Endothelial cell (in vitro differentiated cells): ENCODE data around the gene AP3B1. TPM values are rescaled to one million over a fixed set of nuclear protein-coding genes. Genes with fewer than 3 reads are reported as not detected.

Experiments
- DNase-seq: peaks from one replicate; pipeline ENCODE4 v3.0.0; 2021; ENCODE audit warnings: low spot score
- H3K27ac Mint-ChIP-seq: one replicate; pipeline ENCODE4 v1.8.0; 2021; ENCODE audit warnings: mixed read lengths, inconsistent platforms; ENCODE audit not compliant: unreplicated experiment
- H3K27me3 Mint-ChIP-seq: one replicate; pipeline ENCODE4 v1.8.0; 2021; ENCODE audit warnings: mild to moderate bottlenecking, moderate library complexity, mixed read lengths, inconsistent platforms; ENCODE audit not compliant: unreplicated experiment
- H3K36me3 Mint-ChIP-seq: one replicate; pipeline ENCODE4 v1.8.0; 2021; ENCODE audit warnings: mild to moderate bottlenecking, low read depth, mixed read lengths, inconsistent platforms; ENCODE audit not compliant: unreplicated experiment
- H3K4me1 Mint-ChIP-seq: one replicate; pipeline ENCODE4 v1.8.0; 2021; ENCODE audit warnings: mild to moderate bottlenecking, mixed read lengths, inconsistent platforms; ENCODE audit not compliant: unreplicated experiment
- H3K4me3 Mint-ChIP-seq: one replicate; pipeline ENCODE4 v1.8.0; 2021; ENCODE audit warnings: mild to moderate bottlenecking, mixed read lengths, inconsistent platforms; ENCODE audit not compliant: unreplicated experiment
- H3K9me3 Mint-ChIP-seq: one replicate; pipeline ENCODE4 v1.8.0; 2021; ENCODE audit warnings: mixed read lengths, inconsistent platforms; ENCODE audit not compliant: unreplicated experiment
- total RNA-seq: library from RNA; stranded (reverse); fragmentation: NEBNext Ultra II Directional; extraction: Animal tissue kit (Norgen Biotek cat#: 25700); gene quantifications from one replicate; pipeline ENCODE4 v1.2.1, GENCODE V29; 2021; ENCODE audit not compliant: unreplicated experiment
- TF ChIP-seq, protein P1 (sequence below): fragments of 200-600 bp; sonication (generic); IDR thresholded peaks from one replicate; pipeline ENCODE4 v1.5.0; 2021; ENCODE audit warnings: antibody characterized with exemption; ENCODE audit not compliant: unreplicated experiment

The AP3B1 gene
- total RNA-seq, 1 donor from 2014 or later, result 60.9 TPM

DNA sequence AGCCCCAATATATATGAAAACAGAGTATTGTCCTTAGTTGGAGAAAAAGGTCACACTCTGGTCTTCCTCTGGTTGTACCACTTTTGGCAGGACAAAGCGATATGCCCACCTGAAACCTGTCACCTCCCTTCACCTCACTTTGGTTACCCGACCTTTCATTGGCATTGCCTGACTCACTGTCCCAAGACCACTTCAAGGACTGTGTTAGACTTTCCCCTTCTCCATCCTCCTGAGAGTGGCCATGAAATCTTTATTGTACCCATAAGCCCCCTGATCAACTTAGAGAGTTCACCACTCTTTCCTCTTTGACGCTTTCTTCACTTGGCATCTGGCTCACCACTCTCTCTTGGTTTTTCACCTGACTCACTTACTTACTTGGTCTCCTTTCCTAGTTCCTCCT, 32.4 kb upstream of the AP3B1 start:
- TF ChIP-seq, protein P1, sequence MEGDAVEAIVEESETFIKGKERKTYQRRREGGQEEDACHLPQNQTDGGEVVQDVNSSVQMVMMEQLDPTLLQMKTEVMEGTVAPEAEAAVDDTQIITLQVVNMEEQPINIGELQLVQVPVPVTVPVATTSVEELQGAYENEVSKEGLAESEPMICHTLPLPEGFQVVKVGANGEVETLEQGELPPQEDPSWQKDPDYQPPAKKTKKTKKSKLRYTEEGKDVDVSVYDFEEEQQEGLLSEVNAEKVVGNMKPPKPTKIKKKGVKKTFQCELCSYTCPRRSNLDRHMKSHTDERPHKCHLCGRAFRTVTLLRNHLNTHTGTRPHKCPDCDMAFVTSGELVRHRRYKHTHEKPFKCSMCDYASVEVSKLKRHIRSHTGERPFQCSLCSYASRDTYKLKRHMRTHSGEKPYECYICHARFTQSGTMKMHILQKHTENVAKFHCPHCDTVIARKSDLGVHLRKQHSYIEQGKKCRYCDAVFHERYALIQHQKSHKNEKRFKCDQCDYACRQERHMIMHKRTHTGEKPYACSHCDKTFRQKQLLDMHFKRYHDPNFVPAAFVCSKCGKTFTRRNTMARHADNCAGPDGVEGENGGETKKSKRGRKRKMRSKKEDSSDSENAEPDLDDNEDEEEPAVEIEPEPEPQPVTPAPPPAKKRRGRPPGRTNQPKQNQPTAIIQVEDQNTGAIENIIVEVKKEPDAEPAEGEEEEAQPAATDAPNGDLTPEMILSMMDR, result no peak
- Mint-ChIP-seq H3K27ac (no peak overlapping the region), H3K4me1 (no peaks in the 10 kb centered on the region), H3K27me3 (peaks cover 2% of the 10 kb centered on the region), H3K4me3 (no peak overlapping the region), H3K36me3 (no peaks in the 10 kb centered on the region), H3K9me3 (no peaks in the 10 kb centered on the region)
- no peak for DNase-seq

- H3K9me3 Mint-ChIP-seq, result no peaks in the 10 kb centered on the region
- H3K27ac Mint-ChIP-seq, result no peak overlapping the region
- H3K4me1 Mint-ChIP-seq, result no peaks in the 10 kb centered on the region
- no peaks in the 10 kb centered on the region for H3K36me3 Mint-ChIP-seq
- peaks cover 2% of the 10 kb centered on the region for H3K27me3 Mint-ChIP-seq
- no peak overlapping the region for H3K4me3 Mint-ChIP-seq
- TF ChIP-seq, protein P1, result no peak
- DNase-seq, result no peak
These were observed 28.7 kb upstream of the AP3B1 start for GRCh38 chr5:78323241-78323640.

DNA sequence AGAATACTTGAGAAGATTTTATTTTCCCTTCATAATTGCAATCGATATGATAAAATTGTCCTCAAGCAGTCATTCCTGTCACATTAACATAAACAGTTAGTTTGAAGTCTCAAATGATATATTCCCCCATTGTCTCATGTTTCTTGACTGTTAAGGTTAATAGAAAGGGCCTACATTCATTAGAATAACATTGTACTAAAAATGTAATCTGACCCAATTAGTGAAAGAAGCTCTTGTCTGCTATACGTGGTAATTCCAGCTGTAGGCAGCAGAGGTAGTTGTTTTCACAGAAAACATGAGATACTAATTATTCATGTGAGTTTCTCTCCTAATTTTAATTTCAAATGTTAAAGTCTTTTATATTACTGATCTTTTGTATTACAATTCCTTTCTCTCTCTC, 25.9 kb upstream of the AP3B1 start:
- Mint-ChIP-seq H3K36me3 (no peaks in the 10 kb centered on the region), H3K9me3 (no peaks in the 10 kb centered on the region), H3K27me3 (peaks cover 2% of the 10 kb centered on the region), H3K4me1 (no peaks in the 10 kb centered on the region), H3K27ac (no peak overlapping the region), H3K4me3 (no peak overlapping the region)
- DNase-seq, result no peak
- TF ChIP-seq, protein P1, result no peak

GRCh38 chr5:78318337-78318736, 23.8 kb upstream of the AP3B1 start:
- Mint-ChIP-seq H3K9me3 (no peaks in the 10 kb centered on the region), H3K27me3 (no peaks in the 10 kb centered on the region), H3K27ac (no peak overlapping the region), H3K36me3 (no peaks in the 10 kb centered on the region), H3K4me1 (no peaks in the 10 kb centered on the region), H3K4me3 (no peak overlapping the region)
- DNase-seq, result no peak
- TF ChIP-seq, protein P1, result no peak

- TF ChIP-seq, protein P1, result no peak
- Mint-ChIP-seq H3K9me3 (no peaks in the 10 kb centered on the region), H3K27me3 (no peaks in the 10 kb centered on the region), H3K4me3 (no peak overlapping the region), H3K36me3 (no peaks in the 10 kb centered on the region), H3K27ac (no peak overlapping the region), H3K4me1 (no peaks in the 10 kb centered on the region)
- no peak for DNase-seq
These were observed 23.0 kb upstream of the AP3B1 start for GRCh38 chr5:78317515-78317914.
